Measurements from ENCODE around the gene FARP1.

Gene FARP1

DNA sequence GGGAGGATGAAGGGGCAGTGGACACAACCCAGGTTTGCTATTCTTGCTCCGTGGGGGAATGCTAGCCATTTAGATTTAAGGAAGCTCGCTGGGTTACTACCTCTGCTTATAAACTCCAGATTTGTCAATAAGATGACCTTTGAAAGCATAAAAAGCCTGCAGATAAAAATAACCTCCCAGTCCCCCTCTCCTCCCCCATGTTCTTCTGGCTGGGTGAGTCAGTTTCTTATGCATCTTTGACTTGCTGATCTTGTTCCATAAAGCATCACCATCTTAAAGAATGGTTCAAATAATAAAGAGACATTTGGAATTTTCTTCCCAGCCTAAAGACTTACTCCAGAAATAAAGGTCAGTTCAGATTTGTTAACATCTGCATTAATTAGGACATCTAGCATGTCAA is 152.5 kb downstream of the FARP1 start:
- H3K4me3 ChIP-seq (ENCODE audit: low read depth, low read length): no peak overlapping the region
- CTCF ChIA-PET: interaction anchor here (1.2 kb wide), 1 partner anchor 9 kb away, joined by 3 read pairs; no protein-coding TSS in a partner anchor
- POLR2A ChIA-PET: no interaction called here
- TF ChIP-seq, protein P1, sequence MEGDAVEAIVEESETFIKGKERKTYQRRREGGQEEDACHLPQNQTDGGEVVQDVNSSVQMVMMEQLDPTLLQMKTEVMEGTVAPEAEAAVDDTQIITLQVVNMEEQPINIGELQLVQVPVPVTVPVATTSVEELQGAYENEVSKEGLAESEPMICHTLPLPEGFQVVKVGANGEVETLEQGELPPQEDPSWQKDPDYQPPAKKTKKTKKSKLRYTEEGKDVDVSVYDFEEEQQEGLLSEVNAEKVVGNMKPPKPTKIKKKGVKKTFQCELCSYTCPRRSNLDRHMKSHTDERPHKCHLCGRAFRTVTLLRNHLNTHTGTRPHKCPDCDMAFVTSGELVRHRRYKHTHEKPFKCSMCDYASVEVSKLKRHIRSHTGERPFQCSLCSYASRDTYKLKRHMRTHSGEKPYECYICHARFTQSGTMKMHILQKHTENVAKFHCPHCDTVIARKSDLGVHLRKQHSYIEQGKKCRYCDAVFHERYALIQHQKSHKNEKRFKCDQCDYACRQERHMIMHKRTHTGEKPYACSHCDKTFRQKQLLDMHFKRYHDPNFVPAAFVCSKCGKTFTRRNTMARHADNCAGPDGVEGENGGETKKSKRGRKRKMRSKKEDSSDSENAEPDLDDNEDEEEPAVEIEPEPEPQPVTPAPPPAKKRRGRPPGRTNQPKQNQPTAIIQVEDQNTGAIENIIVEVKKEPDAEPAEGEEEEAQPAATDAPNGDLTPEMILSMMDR (IDR thresholded peaks at IDR 0.05; ENCODE audit: insufficient read depth, low read length, missing control alignments): no peak
- no peak for DNase-seq (ENCODE audit: low read depth, low spot score)

DNA sequence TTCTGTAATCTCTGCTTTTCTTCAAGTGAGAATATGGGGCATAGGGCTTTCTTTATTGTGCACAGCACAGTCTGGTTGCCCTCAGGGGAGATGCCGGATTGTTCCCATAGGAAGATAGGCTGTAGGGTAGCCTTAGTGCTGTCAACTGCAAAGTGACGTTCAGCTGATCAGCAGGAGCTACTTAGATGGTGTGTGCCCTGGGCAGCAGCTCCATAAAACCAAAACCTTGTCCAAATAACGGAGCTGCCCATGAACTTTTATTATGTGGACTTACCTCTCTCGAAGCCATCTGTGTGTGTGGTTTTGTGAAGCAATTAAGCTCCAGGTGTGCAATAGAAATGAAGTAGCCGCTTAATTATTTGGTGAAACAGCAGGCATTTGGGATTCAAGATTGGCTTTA is 154.2 kb downstream of the FARP1 start:
- no peak overlapping the region for H3K4me3 ChIP-seq (ENCODE audit: low read depth, low read length)
- TF ChIP-seq, protein P1 (IDR thresholded peaks at IDR 0.05; ENCODE audit: insufficient read depth, low read length, missing control alignments): no peak
- DNase-seq (ENCODE audit: low read depth, low spot score): no peak
- ChIA-PET CTCF (no interaction called here), POLR2A (no interaction called here)

DNA sequence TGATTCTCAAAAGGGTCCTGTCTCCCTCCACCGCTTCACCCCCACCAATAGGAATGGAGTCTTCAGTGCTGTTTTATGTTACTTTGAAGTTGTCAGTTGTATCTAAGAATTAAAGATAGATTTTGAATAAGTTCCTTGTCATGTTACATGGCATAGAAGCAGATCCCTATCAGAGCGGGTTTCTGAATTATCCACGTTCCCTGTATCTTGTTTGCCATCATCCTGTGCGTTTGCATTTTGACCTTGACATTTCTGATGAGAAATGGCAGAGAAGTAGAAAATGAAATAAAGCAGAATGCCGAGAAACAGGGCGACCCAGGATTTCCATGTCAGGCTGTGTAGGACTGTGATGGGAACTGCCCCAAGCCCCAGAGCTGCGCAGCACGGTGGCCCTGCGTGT is 154.9 kb downstream of the FARP1 start:
- ChIA-PET CTCF (interaction anchor here (0.7 kb wide), 1 partner anchor 10 kb away, joined by 3 read pairs; no protein-coding TSS in a partner anchor), POLR2A (no interaction called here)
- no peak overlapping the region for H3K4me3 ChIP-seq (ENCODE audit: low read depth, low read length)
- TF ChIP-seq, protein P1 (IDR thresholded peaks at IDR 0.05; ENCODE audit: insufficient read depth, low read length, missing control alignments): no peak
- DNase-seq (ENCODE audit: low read depth, low spot score): no peak

DNA sequence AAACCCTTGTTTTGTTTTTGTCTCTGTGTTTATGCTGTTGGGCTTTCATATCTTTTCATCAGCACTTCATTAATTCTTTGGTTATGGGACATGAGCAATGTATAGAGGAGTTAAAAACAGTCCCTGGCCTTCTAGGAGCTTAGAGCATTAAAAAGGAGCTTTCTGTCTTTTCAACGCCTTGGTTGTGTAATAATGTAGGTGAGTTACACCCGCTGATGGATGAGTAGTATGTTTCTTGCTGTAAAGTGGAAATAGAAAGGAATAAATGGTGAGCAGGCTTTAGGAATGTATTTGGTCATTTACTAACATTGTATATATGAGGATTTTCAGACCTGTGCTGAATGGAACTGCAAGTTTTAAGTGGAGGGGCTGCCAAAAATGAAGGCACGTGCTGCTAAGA is 155.7 kb downstream of the FARP1 start:
- CTCF ChIA-PET: interaction anchor here (0.7 kb wide), 1 partner anchor 9 kb away, joined by 3 read pairs; no protein-coding TSS in a partner anchor
- POLR2A ChIA-PET: no interaction called here
- DNase-seq (ENCODE audit: low read depth, low spot score): no peak
- H3K4me3 ChIP-seq (ENCODE audit: low read depth, low read length): no peak overlapping the region
- TF ChIP-seq, protein P1 (IDR thresholded peaks at IDR 0.05; ENCODE audit: insufficient read depth, low read length, missing control alignments): no peak

DNA sequence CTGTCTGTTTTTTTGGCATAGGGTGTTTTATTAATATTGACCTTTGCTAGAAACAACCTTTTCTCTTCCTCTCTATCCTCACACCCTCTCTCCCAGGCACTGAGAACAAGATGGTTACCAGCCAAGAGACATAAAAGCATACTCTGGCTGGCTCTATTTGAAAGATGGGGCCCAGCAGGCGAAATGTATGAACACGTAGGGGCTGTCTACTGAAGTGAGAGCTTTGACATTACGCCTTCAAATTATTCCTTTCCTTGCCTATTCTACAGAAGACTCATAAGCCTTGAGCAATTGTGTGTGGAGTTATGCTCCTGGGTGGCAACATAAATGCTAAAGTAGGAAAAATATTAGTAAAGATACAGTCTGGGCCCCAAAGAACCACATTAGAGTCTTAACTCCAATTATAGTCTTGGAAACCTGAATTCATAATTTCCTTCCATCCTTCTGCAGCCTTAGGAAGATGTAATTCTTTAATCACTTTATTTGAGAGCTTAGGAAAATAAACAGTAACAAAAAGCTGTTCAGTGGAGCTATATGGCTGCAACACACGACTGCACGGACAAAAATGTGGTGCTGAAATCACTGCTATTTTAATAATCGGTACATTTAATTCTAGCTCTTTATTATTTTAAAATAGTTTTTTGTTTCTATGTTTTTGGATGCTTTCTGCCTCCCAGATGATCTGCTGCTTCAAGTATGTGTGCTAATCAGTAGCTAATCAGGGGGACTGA is 156.5 kb downstream of the FARP1 start:
- DNase-seq (ENCODE audit: low read depth, low spot score): no peak
- TF ChIP-seq, protein P1 (IDR thresholded peaks at IDR 0.05; ENCODE audit: insufficient read depth, low read length, missing control alignments): no peak
- ChIA-PET POLR2A (no interaction called here), CTCF (interaction anchor here (0.8 to 0.9 kb wide), 2 partner anchors 168 to 266 kb away, joined by 3 read pairs; no protein-coding TSS in a partner anchor)
- H3K4me3 ChIP-seq (ENCODE audit: low read depth, low read length): no peak overlapping the region

DNA sequence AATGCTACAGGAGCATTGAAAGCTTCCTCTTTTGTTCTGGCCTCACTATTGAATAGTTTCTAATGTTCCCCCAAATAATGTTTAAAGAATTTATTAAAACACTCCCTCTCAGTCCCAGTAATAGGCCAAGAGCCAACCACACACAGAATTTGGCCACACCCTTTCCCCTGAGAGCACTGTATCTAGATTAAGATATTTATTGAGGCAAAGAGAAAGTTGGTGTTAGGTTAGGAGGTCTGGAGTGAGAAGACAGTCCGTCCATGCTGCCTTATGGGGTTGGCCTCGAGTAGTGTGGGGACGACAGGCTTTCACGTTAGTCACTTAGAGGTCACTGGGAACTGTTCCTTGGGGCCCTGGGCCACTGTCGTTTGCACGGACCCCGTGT is 157.1 kb downstream of the FARP1 start:
- TF ChIP-seq, protein P1 (IDR thresholded peaks at IDR 0.05; ENCODE audit: insufficient read depth, low read length, missing control alignments): no peak
- no peak overlapping the region for H3K4me3 ChIP-seq (ENCODE audit: low read depth, low read length)
- DNase-seq (ENCODE audit: low read depth, low spot score): no peak
- ChIA-PET CTCF (interaction anchor here (0.8 to 0.9 kb wide), 2 partner anchors 167 to 266 kb away, joined by 3 read pairs; no protein-coding TSS in a partner anchor), POLR2A (no interaction called here)

Data from AG04449 (cell line).